Fibroblast of skin of right quadriceps (primary cell): ENCODE data around the gene CCND1.
A peak's percentile ranks its signal among the peaks of the same experiment; 100 is the strongest.
"Not testable (repeated sequence)": the region's sequence is repeated elsewhere in the genome, so short reads cannot be mapped to it uniquely, and the experiment has no call there.

Experiments used
- DNase-seq: peaks from one replicate; pipeline ENCODE4 v3.0.0-alpha.2; 2013

The CCND1 gene

DNA sequence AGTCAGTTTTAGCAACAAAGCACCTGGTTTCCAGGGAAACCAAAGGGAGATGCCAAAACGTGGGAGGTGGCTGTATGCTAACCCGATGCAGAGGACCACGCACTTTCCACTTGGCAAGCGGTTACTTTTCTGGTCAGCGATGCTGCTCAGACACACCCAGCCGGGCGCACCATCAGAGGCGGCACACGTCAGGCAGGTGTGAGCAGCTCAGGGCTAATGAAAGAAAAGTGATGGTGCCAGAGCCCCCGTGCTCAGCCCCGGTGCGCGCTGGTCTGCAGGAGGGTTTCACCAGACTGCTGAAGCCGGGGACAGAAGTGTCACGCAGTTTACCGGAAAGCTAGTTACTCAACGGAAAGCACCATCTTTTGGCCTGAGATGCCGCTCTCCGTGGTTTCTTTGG is 28.5 kb downstream of the CCND1 start:
- DNase-seq = no peak

DNA sequence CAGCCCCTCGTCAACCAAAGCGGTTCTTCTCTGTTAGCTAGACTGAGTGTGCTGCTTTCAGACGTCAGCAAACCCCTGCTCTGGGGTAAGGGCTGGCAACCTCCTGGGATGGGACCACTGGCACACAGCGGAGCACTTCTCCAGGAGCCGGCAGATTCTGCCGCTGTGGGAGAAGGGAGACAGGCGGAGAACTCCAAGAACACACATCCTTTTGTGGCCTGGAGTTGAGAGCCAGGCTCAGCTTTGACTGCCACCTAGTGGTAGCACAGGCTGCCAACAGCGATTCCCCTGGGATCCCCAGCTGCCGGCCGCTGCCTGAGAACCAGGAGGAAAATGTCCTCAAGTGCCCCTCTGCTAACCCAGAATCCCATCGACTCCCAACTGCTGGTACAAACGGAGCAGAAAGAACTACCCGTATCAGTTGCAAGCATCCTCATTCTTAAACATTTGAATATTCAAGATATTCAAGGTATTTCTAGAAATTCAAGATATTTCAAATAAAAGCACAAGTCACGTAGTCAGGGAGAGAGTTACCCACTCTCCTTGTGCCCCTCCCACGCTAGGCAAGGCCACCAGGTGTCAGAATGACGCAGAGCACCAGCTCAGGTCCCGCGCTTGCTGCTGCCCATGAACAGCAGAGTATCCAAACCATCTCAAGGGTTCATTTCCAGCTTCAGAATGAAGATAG is 29.3 kb downstream of the CCND1 start:
- peak; percentile 77 for DNase-seq

DNA sequence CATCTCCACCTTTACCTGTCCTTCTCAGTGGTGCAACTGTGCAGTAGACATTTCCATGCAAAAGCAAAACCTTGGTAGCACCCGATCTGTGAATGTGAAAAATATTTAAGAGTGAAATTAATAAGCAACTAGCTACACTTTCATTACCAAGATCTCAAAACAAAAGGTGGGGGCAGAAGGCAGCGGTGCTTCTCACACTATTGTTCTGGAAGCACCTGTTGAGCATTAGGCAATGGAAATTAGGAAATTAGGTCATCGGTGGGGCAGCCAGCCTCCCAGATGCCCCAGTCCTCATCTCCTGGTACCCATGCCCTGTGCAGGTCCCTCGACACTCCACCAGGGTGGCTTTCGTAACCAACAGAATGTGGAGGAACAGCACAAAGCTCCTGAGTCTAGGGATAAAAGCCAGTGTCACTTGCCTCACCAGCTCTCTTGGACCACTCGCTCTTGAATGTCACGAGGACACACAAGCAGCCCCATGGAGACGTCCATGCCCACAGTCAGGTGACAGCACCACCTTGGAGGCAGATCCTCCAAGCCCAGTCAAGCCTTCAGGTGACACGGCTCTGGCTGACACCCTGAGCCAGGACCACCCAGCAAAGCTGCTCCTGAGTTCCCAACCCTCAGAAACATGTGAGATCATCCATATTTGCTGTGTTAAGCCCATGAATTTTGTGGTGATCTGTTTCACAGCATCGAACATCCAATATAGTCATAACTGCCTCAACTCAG is 30.9 kb downstream of the CCND1 start:
- no peak for DNase-seq

DNA sequence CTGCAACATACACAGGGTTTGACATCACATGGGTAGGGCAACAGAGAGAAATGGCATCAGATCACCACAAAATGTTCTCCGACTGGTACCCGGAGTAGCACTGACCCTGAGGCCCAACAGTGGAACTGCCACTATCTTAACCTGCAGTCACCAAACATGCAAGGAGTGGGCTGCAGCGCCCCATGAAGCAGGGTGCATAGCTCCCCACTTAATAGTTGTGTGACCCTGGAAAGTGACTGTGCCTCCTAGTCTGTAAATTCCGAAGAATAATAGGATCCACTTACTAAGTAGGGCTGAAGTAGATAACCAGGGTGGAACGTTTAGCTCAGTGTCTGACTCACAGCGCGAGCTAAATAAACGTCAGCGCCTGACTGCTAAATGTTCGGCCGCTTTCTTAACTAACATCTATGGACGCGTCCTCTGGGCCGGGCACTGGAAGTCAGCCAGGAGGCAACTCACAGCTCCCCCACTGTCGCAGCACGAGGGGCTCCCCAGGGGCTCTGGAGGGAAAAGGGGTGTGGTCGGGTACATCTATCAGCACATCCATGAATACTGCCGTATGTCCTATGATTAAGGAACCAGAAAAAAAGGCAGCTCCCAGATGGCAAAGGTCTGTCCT is 33.4 kb downstream of the CCND1 start:
- peak; percentile 57 for DNase-seq

DNA sequence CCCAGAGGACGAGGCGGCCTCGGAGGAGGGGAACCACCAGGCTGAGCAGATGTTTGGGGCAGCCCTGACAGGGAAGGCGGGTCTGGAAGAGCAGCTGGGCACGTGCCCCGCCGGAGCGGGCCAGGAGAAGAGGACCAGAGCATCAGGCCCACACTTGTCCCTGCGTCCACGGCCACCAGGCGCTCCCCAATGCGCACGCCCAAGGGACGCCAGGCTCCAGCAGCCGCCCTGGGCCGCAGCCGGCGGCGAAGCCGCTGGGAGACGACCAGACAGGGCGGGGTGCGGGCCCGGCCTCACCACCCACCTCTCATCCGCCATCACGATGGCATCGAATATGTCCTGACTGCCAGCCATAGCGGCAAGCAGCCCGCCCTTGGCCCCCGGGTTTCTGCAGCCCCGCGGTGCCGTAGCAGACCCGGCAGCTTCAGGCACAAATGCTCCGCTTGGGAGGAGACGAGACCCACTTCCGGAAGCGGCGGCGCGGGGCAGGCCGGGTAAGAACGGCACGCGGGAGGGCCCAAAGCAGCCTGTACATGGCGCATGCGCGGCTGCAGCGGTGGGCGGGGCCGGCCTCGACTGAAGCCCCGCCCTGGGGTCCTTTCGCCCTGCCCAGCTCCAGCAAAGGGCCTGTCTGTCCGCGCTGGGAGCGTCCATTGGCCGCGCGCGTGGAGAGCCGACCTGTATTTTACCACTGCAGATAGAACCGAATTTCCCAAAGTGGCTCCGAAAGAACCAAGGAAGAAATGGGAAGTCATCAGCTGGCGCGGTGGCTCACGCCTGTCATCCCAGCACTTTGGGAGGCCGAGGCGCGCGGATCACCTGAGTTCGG is 34.1 kb downstream of the CCND1 start, which contains the start of gene LTO1:
TSS of gene LTO1 (minus strand) at position 468 of the 829 bp plus-strand sequence. CDS start at position 354, 114 bp downstream.
- DNase-seq = peak; percentile 94

DNA sequence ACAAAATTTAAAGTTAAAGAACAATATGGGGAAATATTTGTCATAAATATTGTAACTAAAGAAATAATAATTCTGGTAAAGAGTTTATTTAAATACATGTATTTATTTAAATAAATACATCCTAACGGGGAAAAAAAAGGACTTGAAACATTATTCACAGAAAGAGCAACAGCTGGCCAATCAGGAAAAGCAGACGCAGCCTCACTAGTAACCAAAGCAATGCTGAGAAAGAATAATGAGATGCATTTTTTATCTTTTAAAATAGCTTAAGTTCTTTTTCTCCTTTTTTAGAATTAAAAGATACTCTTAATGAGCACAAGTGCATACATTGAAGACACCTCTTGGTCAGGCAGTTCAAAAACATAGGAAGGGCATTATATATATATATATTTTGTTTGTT is 36.8 kb downstream of the CCND1 start:
- DNase-seq = no peak

DNA sequence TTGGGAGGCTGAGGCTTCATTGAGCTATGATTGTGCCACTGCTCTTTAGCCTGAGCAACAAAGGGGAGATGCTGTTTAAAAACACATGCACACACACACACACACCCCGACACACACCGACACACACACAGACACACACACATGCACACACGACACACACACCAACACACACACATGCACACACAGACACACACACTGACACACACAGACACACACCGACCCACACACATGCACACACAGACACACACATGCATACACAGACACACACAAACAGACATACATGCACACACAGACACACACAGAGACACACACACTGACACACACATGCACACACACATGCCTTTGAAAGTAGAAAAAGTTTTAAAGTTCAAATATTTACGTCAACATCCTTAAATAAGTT is 39.7 kb downstream of the CCND1 start:
- DNase-seq = no peak

DNA sequence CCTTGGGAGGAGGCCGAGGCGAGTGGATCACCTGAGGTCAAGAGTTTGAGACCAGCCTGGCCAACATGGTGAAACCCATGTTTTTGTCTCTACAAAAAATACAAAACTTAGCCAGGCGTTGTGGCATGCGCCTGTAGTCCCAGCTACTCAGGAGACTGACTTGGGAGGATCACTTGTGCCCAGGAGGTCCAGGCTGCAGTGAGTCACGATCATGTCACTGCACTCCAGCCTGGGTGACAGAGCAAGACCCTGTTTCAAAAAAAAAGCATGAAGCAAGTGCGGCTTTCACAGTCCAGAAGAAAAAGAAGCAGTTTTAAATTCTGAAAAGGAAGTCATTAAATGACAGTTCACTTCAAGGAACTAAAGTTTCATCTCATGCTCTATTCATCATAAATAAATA is 41.3 kb downstream of the CCND1 start:
- DNase-seq = no peak

DNA sequence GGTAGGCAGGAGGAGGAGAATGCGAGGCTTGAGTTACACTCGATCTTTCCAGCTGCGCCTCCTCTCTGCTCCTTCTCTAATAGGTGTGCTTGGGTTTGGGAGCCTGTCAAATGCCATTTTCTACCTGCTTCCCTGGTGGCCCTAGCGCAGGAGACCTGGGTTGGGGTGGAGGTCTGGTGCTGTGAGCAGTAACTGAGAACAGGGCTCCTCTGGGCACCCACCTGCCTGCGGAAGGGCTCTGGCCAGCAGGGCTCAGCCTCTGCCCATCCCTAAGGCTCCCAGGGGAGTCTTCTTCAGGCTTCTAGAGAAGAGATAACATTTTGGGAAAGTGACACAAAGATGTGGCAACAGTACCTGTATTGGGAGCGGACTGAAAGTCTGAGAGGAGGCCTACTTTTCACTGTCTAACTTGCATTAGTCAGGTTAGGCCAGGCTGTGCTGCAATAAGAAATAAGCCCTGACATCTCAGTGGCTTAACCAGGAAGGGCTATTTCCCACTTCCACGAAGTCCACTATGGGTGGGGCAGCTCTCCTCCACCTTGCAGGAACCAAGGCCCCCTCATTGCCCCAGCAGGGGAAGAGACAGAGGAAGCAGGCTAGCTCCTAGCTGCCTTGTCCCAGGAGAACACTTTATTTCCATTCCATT is 41.8 kb downstream of the CCND1 start:
- no peak for DNase-seq

DNA sequence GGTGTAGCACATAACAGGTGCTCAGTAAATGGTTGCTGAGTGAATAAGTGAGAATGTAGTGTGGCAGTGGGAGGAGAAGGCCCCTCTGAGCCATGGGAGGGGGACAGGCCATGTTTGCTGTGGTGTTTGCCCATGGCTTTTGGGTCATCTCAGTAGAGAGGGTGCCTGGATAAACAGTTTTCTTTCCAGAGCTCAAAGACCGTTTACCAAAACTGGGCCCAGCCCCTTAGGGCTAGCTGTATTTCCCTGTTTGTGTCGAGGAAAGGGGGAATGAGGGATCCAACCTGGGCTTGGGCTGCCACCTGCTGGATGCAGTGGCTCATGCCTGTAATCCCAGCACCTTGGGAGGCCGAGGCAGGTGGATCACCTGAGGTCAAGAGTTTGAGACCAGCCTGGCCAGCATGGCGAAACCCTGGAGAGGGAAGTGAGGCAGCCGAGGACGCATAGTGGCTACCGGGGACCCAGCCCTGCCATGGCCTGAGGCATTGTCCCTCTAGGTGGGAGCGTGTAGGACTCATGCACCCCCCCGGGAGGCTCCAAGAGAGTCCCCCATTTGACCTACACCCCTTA is 42.9 kb downstream of the CCND1 start:
- no peak for DNase-seq

DNA sequence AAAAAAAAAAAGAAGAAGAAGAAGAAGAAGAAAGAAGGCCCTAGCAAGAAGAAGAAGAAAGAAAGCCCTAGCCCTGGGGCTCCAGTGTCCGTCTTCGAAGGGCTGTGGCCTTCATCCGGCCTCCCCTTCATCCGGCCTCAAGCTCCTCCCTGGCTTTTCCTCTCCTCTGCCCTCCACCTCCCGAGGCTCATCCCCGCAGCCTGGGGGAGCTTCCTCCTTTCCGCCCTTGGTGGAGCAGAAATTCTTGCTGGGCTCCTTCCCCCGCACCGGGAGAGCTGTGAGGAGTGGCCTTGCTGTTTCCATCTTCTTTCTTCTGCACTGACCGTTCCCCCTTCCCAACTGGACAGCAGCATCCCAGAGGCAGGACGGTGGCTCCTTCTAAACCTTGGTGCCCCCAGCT is 43.7 kb downstream of the CCND1 start:
- DNase-seq = no peak

DNA sequence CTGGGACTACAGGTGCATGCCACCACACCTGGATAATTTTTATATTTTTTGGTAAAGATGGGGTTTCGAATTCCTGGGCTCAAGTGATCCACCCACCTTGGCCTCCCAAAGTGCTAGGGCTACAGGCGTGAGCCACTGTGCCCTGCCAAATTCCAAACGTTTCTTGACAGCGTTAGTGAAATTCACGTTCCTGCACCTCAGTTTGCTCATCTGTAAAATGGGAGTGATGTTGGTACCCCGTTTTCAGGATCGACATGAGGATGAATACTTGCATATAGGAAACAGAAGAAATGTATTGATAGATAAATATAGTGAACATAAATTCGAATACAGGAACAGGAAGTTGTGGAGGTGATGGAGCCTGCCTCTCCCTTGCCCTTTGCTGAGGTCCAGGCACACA is 44.4 kb downstream of the CCND1 start:
- no peak for DNase-seq

DNA sequence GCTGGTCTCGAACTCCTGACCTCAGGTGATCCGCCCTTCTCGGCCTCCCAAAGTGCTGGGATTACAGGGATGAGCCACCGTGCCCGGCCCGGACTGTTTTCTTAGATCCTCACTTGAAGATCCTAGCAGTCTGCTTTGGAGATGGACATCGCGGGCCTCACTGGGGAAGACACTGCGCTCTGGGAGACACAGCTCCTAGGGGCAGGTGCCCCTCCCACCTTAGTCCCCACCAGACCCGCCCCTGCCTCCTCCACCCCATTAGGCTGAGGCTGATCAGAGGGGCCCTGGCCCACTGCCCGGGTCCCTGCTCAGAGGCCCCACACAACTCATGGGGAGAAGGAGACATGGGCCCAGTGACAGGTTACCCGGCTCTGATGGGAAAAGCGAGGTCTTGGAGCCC is 45.5 kb downstream of the CCND1 start:
- DNase-seq = no peak

DNA sequence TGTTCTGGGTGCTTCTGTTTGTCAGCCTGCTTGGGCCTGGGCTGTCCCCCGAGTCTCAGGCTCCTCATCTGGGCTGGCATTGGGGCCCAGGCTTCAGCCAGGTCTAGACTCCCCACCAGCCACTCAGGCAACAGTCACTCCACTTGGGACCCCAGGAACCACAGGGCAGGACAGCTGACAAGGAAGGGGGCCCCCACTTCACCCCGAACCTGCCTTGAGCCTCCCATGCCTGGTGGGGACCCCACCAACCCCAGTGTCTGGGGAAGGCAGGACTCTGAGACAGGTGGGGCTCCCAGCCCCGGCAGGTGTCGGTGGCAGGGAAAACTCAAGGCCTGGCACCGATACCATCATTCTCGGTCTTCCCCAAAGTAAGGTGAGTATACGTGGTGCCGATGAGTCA is 45.9 kb downstream of the CCND1 start:
- no peak for DNase-seq

DNA sequence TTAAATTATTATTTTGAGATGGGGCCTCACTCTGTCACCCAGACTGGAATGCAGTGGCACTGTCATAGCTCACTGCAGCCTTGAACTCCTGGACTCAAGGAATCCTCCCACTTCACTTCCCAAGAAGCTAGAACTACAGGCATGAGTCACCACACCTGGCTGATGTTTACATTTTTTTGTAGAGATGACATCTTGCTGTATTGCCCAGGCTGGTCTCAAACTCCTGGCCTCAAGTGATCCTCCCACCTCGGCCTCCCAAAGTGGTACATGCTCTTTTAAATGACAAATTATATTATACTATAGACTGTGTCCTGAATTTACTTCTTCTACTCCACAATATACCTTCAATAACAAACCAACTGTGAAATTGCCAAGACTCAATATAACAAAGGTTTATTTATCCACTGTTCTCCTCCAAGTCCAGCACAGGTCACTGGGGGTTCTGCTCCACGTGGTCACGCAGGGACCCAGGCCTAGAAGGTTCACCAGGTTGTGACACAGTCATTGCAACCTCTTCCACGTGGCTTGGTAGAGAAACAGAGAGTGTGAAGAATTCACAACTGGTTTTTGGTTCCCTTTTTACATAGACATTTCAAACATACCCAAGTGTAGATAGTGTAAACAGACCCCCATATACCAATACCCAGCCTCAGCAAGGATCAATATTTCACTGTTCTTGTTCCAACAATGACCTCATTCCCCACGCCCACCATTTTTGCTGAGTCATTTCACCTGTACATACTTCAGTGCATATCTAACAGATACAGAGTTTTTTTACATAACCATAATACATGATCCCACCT is 47.2 kb downstream of the CCND1 start:
- not testable (repeated sequence) for DNase-seq

DNA sequence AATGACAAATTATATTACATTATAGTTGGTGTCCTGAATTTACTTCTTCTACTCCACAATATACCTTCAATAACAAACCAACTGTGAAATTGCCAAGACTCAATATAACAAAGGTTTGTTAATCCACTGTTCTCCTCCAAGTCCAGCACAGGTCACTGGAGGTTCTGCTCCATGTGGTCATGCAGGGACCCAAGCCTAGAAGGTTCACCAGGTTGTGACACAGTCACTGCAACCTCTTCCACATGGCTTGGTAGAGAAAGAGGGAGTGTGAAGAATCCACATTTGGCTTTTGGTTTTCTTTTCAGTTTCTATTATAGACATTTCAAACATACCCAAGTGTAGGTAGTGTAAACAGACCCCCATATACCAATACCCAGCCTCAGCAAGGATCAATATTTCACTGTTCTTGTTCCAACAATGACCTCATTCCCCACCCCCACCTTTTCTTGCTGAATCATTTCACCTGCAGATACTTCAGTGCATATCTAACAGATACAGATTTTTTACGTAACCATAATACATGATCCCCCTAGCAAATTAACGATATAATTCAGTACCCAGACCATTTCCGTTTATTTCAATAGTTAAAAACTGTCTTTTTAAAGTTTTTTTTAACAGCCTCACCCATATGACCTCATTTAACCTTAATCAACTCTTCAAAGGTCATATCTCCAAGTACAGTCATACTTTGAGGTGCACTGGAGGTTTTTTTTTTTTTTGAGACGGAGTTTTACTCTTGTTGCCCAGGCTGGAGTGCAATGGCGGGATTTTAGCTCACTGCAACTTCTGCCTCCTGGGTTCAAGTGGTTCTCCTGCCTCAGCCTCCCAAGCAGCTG is 48.7 kb downstream of the CCND1 start:
- no peak for DNase-seq

DNA sequence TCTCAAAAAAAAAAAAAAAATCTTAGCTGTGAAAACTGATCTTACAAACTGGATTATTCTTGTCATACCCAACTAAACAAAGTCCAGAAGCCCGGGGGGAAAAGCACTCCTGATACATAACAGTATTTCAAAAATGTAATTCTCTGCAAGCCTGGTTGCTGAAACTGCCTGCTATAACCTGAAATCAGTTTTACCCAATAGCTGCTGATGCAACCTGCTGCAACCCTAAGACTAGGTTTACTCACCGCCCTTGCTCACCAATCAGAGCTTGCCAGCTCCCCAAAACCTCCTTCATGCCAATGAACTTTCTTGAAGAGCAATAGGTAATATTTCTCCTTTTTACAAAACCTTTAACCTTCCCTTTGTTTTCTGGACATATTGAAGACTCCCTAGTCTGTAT is 50.5 kb downstream of the CCND1 start:
- DNase-seq = peak; percentile 51

DNA sequence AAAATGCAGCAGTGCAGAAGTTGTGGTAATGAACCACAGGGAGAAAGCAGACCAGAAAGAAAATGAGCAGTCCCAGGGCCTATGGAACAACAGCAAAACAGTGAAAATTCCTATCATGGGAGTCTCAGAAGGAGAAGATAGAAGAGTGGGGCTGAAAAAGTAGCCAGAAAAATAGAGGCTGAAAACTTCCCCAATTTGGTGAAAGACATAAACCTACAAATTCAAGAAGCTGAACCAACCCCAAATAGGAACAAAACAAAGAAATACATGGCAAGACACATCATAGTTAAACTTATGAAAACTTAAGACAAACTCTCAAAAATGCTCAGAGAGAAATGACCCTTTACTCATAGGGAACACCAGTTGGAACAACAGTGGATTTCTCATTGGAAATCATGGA is 51.5 kb downstream of the CCND1 start:
- no peak for DNase-seq

DNA sequence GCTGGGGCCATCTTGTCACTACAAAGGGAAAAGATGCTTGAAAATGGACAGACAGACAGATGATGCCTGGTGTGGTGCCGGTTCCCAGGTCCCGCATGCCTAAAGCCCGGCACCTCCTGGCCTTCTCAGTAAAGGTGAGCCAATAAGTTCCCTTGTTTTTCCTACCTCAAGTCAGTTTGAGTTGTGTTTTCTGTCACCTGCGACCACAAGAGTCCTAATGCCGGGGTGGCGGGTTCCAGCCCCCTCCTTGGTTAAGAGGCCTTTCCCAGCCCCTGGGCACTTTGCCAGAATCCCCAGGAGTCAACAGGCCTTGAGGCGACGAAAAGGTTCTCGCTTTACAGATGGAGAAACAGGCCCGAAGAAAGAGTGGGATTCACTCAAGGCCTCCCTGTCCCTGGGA is 53.8 kb downstream of the CCND1 start:
- DNase-seq = no peak

DNA sequence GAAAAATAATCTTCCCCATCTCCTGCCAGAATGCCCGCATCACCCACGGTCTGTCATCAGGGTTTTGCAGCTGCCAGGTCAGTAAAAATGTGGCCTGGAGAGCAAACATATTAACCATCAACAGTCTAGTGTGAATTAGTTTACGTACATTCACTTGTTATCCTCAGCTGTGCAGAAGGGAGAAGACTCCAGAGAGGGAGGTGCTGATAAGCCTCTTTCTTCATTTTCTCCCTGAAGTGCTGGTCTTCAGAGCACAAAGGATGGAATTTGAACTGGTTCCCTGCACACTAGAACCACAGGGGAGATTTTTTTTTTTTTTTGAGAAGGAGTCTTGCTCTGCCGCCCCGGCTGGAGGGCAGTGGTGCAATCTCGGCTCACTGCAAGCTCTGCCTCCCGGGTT is 54.6 kb downstream of the CCND1 start:
- DNase-seq = no peak

DNA sequence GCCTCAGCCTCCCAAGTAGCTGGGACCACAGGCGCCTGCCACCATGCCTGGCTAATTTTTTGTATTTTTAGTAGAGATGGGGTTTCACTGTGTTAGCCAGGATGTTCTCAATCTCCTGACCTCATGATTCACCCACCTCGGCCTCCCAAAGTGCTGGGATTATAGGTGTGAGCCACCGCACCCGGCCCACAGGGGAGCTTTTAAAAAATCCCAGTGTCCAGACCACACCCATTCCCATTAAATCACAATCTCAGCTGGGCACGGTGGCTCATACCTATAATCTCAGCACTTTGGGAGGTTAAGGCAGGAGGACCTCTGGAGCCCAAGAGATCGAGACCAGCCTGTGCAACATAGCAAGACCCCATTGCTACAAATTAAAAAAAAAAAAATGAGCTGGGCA is 55.0 kb downstream of the CCND1 start:
- not testable (repeated sequence) for DNase-seq
